ENCODE results near the gene C6orf132.
A peak's percentile ranks its signal among the peaks of the same experiment; 100 is the strongest.
"Not testable (repeated sequence)": the region's sequence is repeated elsewhere in the genome, so short reads cannot be mapped to it uniquely, and the experiment has no call there.

C6orf132 gene, protein sequence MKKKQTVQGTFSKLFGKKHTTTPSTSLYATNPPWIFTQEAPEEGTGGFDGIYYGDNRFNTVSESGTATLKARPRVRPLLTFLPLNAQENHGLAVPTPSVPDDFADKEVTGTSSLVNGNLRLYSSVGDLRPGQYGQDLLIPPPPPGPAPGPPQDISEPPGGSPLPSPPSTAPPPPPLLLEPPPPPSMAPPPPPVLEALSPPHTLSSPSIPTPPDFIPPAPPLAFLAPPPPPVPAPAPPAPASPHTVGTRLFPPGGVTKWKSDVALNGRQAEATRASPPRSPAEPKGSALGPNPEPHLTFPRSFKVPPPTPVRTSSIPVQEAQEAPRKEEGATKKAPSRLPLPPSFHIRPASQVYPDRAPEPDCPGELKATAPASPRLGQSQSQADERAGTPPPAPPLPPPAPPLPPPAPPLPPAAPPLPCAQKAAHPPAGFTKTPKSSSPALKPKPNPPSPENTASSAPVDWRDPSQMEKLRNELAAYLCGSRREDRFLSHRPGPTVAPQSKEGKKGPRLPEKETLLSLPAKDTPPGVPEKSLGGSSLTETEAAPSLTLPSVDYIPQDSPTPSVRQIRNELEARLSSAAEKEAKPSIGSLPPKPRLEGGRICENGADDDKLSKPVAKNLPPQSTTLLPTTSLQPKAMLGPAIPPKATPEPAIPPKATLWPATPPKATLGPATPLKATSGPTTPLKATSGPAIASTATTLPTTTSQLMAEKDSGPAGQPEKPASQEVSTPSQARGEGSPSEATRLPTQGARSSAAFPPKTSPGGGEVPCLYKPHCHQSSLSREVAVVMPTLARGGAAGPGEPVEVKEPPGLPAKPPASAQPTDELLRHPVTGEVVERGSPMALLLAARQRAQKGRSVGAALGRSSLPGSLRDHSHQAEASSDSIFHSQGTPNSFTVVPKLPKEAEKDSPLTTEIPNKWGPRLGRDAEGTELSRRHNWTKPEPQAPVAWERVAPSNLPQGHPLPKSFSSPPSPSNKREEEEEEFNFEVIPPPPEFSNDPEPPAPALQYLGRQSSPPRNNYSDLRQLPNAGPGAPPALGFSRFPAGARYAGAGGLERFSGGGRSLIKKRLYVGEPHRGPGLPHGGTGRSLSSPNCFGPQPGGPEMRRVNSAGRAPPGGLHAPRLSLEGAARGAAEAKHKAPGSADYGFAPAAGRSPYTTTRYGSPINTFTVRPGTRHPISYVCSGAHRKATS

DNA sequence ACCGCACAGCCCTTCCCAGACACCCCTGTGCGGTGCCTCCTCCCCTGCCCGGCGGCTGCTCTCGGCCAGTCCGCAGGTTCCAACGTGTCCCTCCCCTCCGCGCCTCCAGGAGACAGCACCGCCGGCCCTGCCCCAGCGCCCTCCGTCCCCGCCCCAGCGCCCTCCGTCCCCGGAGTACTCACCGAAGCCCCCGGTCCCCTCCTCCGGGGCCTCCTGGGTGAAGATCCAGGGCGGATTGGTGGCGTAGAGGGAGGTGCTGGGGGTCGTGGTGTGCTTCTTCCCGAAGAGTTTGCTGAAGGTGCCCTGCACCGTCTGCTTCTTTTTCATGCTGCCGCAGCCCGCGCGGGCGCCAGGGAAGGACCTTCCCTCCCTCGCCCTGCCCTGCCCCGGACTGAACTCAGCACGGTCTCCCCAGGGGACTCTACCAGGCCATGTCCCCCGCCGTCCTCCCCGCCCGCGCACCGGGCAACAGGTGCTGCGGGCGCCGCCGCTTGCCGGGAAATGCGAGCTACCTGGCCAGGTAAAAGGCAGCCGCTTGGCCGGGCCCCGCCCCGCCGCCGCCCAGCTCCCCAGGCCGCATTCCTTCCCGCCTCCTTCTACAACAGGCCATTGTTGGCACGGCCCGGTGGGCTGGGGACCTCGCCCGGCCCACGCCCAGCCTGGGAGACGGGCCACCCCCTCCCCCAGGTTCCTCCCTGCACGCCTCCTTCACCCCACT is at the start of gene C6orf132:
Gene C6orf132, minus strand, starts transcription at position 503 of the 718 bp plus-strand sequence. Its CDS starts 176 bp downstream, at position 327.
- DNase-seq: peak; percentile 59

DNA sequence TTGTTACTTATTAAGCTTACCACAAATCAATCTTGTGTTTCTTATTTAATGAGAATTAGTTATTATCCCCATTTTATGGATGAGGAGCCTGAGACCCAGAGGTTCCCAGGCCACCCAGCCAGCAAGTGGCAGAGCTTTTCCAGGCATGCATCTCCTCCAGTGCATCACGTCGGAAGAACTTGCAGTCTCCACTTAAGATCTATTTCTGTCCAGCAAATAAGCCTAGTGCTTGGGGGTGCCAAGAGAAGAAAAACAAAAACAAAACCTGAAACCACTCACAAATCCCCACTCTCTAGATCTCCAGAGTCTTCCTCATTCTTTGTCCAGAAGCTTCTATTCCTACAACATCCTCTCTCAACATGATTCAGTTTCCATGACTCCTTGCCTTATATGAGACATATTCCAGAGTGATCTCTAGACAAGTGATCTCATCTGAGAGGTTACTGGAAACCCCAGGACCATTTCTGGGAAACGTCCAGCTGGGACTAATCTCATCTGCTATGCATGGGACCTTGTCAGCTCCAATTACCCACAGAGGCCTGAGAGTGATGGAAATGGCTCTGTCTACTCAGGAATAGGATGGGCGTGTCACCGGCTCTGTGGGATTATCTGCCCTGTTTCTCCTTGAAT is 48.2 kb upstream of the C6orf132 start:
- no peak for DNase-seq

DNA sequence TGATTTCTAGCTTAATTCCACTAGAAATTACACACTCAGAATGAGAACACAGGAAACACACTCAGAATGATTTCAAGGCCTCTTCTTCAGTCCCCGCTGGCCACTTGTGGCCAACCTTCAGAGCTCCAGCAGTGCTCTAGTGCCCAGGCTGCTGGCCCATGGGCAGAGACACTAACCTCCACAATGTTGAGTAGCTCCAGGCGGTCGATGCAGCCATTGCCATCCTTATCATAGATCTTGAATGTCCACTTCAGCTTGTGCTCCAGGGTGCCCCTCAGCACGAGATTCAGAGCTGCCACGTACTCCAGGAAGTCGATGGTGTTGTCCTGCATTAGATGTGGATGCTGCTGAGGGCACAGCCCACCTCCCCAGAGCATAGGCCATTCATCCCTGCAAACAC is 46.0 kb upstream of the C6orf132 start:
- no peak for DNase-seq

DNA sequence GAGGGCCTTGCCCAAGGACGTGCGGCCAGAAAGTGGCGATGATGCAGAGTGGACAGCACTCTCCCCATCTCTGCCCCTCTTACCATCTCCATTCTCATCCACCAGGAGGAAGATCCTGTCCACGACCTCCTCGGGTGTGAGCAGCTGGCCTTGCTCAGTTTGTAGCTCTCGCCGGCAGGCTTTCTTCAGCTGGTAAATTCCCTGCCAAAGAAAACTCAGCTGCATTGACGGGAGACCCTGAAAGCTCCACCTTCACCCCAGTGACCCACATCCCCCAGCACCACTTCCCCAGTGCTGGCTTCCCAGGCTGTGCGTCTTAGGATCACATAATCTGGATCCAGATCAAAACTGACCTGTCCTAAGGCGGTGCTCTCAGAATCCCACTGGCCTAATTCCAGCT is 43.2 kb upstream of the C6orf132 start:
- no peak for DNase-seq

DNA sequence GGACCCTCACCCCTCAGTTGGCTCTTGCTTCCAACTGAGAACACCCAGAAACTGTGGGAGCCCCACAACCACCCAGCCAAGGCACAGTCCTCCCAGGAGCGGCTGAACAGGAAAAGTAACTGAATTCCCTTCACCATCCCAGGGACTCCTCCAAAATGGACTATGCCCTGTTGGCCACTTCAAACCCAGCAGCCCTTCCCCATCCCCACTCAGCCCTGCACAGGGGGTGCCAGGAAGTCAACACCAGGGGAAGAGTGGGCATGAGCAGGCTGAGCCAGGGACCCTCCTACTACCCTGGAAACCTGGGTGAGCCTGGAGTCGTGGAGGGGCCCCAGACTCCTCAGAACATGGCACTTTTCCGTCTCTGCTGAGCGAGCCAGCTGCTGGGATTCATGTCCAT is 42.1 kb upstream of the C6orf132 start:
- no peak for DNase-seq

DNA sequence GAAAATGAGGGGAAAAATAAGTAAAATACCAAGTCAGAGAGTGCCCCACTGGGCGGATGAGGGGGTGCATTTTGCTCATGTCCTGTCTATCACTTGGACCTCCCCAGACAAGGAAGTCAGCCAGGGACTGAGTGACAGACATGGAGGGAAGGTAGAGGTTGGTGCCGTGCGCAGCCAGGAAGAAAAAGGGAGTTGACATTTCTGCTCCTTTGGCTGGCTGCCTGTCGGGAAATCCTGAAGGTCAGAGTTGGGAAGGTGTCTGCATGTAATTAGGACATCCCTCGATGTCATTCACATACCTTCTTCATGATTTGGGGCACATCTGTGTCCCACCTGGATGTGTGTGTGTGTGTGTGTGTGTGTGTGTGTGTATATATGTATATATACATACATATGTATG is 39.7 kb upstream of the C6orf132 start:
- no peak for DNase-seq

DNA sequence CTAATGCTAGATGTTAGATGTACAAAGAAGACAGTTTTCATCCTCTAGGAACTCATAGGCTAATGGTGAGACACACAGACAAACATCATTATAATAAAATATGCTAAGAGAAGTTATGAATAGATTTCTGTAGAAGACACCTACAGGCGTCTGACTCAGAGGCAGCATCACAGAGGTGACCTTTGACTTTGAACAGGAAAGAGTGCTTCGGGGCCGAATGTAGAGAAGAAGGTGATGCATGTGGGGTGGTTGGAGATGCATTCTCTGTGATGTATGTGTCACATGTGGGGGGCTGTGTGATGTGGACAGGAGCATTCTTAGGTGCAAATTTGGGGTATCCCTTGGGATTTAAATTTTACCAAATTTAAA is 37.5 kb upstream of the C6orf132 start:
- DNase-seq: no peak

DNA sequence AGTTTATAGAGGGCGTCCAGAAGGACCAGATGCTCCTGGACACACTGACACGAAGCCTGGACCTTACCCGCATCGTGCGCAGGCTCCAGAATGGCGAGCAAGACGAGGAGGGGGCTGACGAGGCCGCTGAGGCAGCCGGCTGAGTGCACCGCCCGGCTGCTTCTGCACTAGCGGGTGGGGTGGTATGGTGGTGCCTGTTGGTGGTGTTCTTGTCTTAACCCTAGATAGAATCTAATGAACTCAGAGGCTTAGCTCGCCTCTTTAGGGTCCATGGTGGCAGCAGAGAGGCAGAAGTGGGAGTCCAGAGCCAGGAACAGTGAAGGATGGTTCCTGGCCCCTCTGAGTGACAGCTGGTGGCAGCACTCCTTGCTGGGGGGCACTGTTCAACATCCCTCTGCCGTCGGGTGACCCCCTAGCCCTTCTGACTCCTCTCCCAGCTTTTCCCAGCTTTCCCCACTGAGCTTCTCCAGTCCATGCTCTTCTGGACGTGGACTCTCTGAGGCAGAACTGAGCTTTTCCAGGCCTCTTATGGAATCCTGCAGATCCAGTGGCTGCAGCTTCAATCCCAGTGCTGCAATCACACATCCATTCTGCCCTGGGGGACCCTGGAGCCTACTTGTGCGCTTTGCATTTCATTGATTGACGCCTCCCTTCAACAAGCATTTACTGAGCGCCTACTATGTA is 37.0 kb upstream of the C6orf132 start:
- no peak for DNase-seq

DNA sequence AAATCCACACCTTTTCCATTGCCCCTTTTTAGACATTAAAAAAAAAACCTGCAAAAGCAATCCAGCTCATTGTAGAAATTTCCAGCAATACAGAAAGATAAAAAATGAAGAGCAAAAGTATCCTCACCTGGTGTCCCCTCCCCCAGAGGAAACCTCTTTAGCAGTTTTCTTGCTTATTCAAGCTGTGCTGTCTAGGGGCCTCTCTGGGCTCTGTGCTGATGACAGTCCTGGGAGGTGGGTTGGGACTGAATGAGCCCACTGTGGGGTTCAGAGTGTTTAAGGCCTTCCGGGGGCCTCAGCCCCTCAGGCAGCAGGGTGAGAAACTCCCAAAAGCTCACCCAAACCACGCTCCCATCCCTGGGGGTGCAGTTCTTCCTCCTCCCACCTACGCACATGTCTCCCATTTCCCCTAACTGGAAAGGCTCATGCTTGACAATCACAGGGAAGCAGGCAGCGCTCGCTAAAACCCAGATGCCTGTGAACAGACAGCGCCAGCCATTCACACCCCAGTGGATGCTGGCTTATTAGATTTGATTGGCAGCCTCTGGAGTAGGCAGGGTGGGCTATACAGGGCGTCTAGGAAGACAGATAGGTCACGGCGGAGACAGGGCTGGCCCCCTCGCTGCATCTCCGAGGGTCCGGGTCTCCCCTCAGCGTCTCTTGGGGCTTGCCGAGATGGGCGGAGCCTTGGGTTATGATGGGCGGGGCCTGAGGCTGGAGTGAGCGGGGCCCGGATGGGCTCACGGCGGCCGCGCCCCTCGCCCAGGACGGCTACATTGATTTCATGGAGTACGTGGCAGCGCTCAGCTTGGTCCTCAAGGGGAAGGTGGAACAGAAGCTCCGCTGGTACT is 35.3 kb upstream of the C6orf132 start:
- peak; percentile 65 for DNase-seq

DNA sequence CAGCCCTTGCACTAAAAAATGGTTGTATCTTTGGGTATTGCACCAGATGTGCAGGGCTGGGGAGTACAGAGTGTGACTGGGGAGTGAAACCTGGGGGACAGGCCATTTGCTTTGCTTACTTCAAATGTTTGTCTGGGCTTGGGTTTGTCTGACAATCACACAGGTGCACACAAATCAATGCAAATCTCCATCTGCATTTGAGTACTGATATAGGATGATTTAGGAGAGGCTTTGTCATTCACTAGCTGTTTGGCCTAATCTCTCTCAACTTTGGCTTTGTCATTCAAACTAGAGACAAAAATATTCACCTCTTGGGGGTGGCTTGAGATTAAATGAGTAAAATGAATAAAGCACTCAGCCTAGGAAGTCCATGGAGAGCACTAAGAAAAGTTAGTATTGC is 34.6 kb upstream of the C6orf132 start:
- DNase-seq: no peak

DNA sequence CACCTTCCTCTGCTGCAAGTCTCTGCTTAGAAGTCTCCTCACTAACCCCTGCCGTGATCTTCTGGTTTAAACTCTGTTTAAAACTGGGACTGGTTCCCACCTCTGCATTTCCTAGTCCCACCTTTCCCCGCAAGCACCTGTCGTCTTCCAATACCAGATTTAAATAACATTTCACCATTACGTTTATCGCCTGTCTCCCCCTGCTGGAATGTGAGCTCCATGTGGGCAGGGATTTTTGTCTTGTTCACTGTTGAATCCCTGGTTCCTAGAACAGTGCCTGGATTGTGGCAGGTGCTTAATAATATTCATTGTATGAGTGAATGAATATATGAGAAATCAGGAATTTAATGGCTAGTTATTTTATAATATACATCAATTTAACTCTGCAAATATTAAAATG is 33.4 kb upstream of the C6orf132 start:
- DNase-seq: no peak

DNA sequence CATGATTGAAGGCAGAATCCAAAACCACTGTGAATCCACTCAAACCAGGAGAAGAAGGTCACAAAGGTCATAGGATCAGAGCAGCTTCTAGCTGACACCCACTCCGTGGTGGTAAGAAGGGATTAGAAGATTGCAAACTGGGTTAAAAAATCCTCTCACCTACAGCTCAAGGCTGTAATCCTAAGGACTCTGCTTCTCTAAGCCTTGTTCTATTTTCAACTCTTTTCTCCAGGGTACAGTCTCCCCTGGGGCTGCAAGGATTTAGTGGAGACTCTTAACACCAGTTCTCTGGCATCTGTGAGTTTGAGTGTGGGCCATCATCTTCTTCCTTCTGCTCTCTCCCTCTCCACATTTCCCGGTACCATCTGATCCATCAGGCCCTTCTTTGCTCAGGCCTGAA is 30.7 kb upstream of the C6orf132 start, which contains the start of gene GUCA1A:
Gene GUCA1A, plus strand, starts transcription at position 264 of the 400 bp plus-strand sequence. CDS start 250 bp downstream, outside the sequence.
- no peak for DNase-seq

DNA sequence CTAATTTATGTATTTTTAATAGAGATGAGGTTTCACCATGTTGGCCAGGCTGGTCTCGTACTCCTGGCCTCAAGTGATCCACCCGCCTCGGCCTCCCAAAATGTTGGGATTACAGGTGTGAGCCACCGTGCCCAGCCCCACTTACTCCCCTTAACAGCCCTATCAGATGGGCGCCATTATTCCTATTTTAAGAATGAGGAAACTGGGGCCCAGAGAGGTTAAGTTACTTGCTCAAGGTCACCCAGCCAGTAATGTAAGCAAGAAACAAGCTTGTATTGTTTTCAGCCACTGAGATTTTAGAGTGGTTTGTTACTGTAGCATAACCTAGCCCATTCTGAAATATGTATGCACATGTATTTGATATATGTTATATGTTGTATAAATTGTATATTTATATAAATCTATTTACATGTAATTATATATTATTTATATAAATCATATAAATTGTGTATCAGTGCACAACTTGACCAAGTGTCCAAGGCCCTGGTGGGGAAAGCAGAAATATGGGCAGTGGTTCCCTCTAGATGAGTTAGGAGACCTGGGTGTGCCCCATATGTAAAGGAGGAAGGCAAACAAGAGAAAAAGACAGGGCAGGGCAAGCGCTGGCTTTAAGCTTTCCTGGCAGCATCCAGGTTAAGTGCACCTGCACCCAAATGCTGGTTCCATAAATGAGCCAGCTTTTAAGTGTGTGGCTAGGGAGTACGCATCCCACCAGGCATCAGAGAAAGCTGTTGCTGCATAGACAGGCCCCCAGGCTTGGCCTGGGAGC is 29.6 kb upstream of the C6orf132 start:
- DNase-seq: no peak

DNA sequence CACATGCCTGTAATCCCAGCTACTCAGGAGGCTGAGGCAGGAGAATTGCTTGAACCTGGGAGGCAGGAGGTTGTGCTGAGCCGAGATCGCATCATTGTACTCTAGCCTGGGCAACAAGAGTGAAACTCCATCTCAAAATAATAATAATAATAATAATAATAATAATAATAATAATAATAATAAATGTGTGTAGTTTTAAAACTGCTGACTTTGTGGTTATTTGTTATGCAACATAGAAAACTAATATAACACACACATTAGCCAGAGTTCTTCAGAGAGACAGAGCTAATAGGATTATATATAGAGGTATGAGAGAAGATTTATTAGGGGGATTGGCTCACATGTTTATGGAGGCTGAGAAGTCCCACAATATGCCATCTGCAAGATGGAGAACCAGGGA is 27.4 kb upstream of the C6orf132 start:
- DNase-seq: not testable (repeated sequence)

DNA sequence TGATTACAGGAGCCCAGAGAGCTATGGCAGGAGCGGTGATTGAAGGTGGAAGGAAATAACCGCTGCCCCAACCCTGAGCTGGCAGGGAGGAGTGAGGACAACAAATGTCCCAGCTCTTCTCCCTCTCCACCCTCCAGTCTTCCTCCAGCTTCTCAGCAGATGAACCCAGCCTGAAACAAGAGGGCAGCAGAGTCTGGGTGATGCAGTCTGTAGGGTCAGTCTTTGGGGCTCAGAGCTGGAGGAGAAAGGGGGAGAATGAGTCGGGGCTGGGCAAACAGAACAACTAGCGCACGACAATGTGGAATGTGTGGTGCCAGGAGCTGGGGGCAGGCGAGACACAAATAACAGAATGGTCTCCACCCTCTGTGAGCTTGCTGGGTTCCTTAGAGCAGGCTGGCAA is 26.2 kb upstream of the C6orf132 start:
- DNase-seq: no peak

DNA sequence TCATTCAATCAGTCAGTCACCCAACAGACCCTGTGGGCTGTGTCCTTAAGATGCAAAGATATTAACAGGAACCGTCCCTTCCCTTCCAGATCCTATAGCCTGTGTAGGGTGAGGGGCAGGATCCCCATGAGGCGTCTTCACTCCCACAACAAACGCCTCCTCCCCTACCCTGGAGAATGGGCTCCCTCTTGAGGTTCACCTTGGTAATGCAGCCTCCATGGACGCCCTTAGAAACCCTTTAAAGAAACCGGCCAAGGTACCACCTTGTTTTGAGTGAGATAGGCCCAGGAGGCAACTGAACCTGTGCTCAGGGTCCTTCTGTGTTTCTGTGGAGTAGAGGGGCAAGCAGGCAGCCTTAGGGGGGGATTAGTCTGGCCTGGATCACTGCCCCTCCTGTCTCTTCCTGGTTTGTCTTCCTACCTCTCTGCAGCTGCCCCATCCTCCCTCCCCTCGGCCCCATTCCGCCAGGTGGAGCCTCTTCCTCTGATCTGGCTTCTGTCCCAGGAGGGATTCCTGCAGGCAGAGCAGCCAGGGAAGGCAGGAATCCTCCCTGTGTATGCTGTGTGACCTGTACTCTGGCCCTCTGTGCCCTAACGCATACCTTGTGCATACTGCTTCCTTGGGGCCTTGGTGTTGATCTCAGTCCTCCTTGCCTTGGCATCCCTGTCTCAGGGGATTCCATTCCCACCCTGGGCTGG is 24.2 kb upstream of the C6orf132 start:
- peak; percentile 94 for DNase-seq

DNA sequence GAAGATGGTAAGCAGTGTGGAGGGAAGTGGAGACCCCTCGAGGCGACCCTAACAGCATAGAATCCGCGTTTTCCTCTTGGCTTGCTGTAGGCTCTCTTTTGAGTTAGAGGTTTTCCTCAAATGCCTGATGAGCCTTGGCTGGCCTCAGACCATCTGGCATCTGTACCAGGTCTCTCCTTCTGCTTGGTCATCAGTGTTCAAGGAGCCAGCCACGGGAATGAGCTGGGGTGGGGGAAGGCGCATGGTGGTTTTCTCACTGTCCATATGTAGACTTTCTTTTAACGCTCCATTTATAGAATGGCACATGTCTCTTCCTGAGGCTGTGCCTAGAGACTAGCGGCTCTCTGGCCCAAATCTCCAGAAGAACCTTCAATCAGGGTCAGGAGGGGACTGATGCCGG is 22.6 kb upstream of the C6orf132 start:
- no peak for DNase-seq

DNA sequence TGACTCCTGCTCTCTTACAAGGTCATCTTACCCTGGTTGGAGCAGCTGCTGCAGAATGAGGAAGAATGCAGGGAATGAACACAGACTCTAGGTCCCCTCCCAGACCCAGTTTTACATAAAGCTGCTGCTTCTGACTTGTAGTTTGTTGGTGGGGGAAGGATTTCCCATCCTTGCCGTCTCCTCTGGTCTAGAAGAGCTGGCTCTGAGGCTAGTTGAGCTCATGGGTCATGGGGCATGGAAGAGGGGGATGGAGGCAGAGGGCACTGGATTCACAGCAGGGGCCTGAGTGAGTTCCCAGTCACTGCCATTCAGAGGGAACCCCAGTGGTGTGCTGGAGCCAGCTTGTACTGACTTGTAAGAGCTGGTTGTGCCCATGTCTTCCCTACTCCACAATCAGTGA is 21.6 kb upstream of the C6orf132 start:
- no peak for DNase-seq

DNA sequence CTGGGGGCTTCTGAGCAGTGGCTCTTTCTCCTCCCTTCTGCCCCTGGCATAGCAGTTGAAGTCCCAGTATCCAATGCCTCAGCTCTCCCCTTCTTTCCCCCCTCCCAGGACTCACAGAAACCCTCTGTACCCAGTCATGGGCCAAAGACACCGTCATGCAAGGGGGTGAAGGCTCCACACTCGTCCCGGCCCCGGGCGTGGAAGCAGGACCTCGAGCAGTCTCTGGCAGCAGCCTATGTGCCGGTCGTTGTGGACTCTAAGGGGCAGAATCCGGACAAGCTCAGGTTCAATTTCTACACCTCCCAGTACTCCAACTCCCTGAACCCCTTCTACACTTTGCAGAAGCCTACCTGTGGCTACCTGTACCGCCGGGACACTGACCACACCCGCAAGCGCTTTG is 20.4 kb upstream of the C6orf132 start:
- no peak for DNase-seq

Data from activated CD8-positive, alpha-beta memory T cell treated with anti-CD3 and anti-CD28 coated beads for 24 hours (primary cell).